MM.1S (cell line): Measurements from ENCODE around the gene CPS1.

Source experiments
- DNase-seq: peaks from one replicate; pipeline ENCODE4 v3.0.0-alpha.2; 2015
- H2AFZ ChIP-seq: fragments of 300-600 bp; sonication (generic); 2 replicates; pipeline ENCODE4 v1.6.0; 2016; ENCODE audit warnings: antibody characterized with exemption, low read length
- H3F3A ChIP-seq: fragments of 300-600 bp; sonication (generic); 2 replicates; pipeline ENCODE4 v1.6.1; 2016; ENCODE audit warnings: mild to moderate bottlenecking, antibody characterized with exemption, low read length, moderate library complexity, mixed read lengths; ENCODE audit not compliant: insufficient read depth
- H3K27ac ChIP-seq: fragments of 300-600 bp; sonication (generic); 2 replicates; pipeline ENCODE4 v1.5.1; 2016; ENCODE audit warnings: mild to moderate bottlenecking, low read length
- H3K27me3 ChIP-seq: fragments of 300-600 bp; sonication (generic); replicated peaks from 2 replicates; pipeline ENCODE4 v1.6.0; 2016; ENCODE audit warnings: low read length; ENCODE audit not compliant: insufficient read depth
- H3K36me3 ChIP-seq: fragments of 300-600 bp; sonication (generic); replicated peaks from 2 replicates; pipeline ENCODE4 v1.6.1; 2016; ENCODE audit warnings: mild to moderate bottlenecking, low read length, mixed read lengths; ENCODE audit not compliant: insufficient read depth
- H3K4me1 ChIP-seq: fragments of 300-600 bp; sonication (generic); 2 replicates; pipeline ENCODE4 v1.6.1; 2016; ENCODE audit warnings: low read length, mixed read lengths
- H3K4me2 ChIP-seq: fragments of 300-600 bp; sonication (generic); 2 replicates; pipeline ENCODE4 v1.6.0; 2016; ENCODE audit warnings: low read depth, low read length
- H3K4me3 ChIP-seq: fragments of 300-600 bp; sonication (generic); 2 replicates; pipeline ENCODE4 v1.5.1; 2016; ENCODE audit warnings: low read length, mixed read lengths
- H3K79me2 ChIP-seq: fragments of 300-600 bp; sonication (generic); 2 replicates; pipeline ENCODE4 v1.6.1; 2016; ENCODE audit warnings: mixed run types, low read length, mixed read lengths
- H3K9ac ChIP-seq: fragments of 300-600 bp; sonication (generic); 2 replicates; pipeline ENCODE4 v1.6.1; 2016; ENCODE audit warnings: low read length, mixed read lengths
- H3K9me2 ChIP-seq: fragments of 300-600 bp; sonication (generic); replicated peaks from 2 replicates; pipeline ENCODE4 v1.6.1; 2016; ENCODE audit warnings: mild to moderate bottlenecking, low read length, mixed read lengths; ENCODE audit not compliant: insufficient read depth
- H3K9me3 ChIP-seq: fragments of 300-600 bp; sonication (generic); replicated peaks from 2 replicates; pipeline ENCODE4 v1.6.1; 2016; ENCODE audit warnings: mild to moderate bottlenecking, low read length, mixed read lengths; ENCODE audit not compliant: insufficient read depth
- H4K20me1 ChIP-seq: fragments of 300-600 bp; sonication (generic); 2 replicates; pipeline ENCODE4 v1.6.1; 2016; ENCODE audit warnings: mild to moderate bottlenecking, low read length, moderate library complexity, mixed read lengths; ENCODE audit not compliant: insufficient read depth
- EZH2 ChIP-seq: fragments of 300-600 bp; sonication (generic); optimal IDR thresholded peaks from 2 replicates; pipeline ENCODE3; 2017; ENCODE audit warnings: low read depth, mild to moderate bottlenecking, antibody characterized with exemption, low read length, mixed read lengths
- EZH2phosphoT487 ChIP-seq: fragments of 300-600 bp; sonication (generic); IDR thresholded peaks from 2 replicates; pipeline ENCODE4 v1.6.1; 2018; ENCODE audit warnings: antibody characterized with exemption, low read length
- TF ChIP-seq, protein P1 (sequence below): fragments of 300-600 bp; sonication (generic); IDR thresholded peaks from 2 replicates; pipeline ENCODE4 v1.5.1; 2016; ENCODE audit warnings: antibody characterized with exemption, low read length, mixed read lengths

CPS1 gene

GRCh38 chr2:210681491-210681890, 125.1 kb downstream of the CPS1 start:
- DNase-seq = no peak
- Histone ChIP-seq H3K4me3 (no peak overlapping the region), H3K9me2 (no peaks in the 10 kb centered on the region), H2AFZ (no peak overlapping the region), H3K4me2 (no peak overlapping the region), H3K27ac (no peak overlapping the region), H3K9ac (no peak overlapping the region), H3K36me3 (no peaks in the 10 kb centered on the region), H3K27me3 (no peaks in the 10 kb centered on the region), H3K4me1 (no peaks in the 10 kb centered on the region), H3K9me3 (no peaks in the 10 kb centered on the region), H3K79me2 (no peaks in the 10 kb centered on the region), H4K20me1 (no peaks in the 10 kb centered on the region), H3F3A (no peaks in the 10 kb centered on the region)
- no peak for TF ChIP-seq EZH2phosphoT487
- no peak for TF ChIP-seq EZH2
- TF ChIP-seq, protein P1, sequence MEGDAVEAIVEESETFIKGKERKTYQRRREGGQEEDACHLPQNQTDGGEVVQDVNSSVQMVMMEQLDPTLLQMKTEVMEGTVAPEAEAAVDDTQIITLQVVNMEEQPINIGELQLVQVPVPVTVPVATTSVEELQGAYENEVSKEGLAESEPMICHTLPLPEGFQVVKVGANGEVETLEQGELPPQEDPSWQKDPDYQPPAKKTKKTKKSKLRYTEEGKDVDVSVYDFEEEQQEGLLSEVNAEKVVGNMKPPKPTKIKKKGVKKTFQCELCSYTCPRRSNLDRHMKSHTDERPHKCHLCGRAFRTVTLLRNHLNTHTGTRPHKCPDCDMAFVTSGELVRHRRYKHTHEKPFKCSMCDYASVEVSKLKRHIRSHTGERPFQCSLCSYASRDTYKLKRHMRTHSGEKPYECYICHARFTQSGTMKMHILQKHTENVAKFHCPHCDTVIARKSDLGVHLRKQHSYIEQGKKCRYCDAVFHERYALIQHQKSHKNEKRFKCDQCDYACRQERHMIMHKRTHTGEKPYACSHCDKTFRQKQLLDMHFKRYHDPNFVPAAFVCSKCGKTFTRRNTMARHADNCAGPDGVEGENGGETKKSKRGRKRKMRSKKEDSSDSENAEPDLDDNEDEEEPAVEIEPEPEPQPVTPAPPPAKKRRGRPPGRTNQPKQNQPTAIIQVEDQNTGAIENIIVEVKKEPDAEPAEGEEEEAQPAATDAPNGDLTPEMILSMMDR = no peak

- Histone ChIP-seq H3K4me2 (no peak overlapping the region), H3F3A (no peaks in the 10 kb centered on the region), H3K79me2 (no peaks in the 10 kb centered on the region), H3K9me2 (no peaks in the 10 kb centered on the region), H3K27me3 (no peaks in the 10 kb centered on the region), H4K20me1 (no peaks in the 10 kb centered on the region), H3K9me3 (no peaks in the 10 kb centered on the region), H3K9ac (no peak overlapping the region), H3K4me1 (no peaks in the 10 kb centered on the region), H3K36me3 (no peaks in the 10 kb centered on the region), H3K27ac (no peak overlapping the region), H2AFZ (no peak overlapping the region), H3K4me3 (no peak overlapping the region)
- TF ChIP-seq EZH2phosphoT487 = no peak
- TF ChIP-seq EZH2 = no peak
- DNase-seq = no peak
Measured at GRCh38 chr2:210686401-210686800, 130.0 kb downstream of the CPS1 start.

DNA sequence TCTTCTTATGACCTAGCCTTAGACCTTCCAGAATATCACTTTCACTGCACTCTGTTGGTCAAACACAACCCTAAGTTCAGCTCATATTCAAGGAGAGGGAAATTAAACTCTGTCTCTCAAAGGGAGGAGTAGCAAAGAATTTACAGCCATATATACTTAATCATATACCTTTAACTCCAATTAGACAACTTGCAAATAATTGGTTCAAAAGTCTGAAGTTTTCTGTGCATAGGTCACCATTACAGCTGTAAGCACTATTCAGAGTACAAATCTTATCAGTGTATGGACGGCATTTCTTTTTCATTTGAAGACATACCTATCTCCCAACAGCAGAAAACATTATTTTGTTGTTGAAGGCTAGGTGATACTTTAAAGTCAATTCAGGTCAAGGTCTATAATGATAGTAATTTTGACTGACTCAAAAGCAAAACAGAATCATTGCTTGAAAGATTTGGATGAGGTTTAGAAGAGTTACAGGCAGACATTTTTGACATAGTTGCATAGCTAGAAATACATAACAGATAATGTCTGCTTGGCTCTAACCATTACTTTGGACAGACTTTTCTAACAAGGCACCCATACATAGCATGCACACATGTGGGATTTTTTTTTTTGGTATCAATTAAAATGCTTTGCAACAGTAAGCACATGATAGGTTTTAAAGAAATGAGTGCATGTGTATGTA, 131.5 kb downstream of the CPS1 start:
- no peaks in the 10 kb centered on the region for H3F3A ChIP-seq
- H2AFZ ChIP-seq = no peak overlapping the region
- no peaks in the 10 kb centered on the region for H3K9me2 ChIP-seq
- no peaks in the 10 kb centered on the region for H4K20me1 ChIP-seq
- H3K9ac ChIP-seq = no peak overlapping the region
- no peaks in the 10 kb centered on the region for H3K36me3 ChIP-seq
- TF ChIP-seq EZH2 = no peak
- no peak for TF ChIP-seq EZH2phosphoT487
- TF ChIP-seq, protein P1 = no peak
- no peak overlapping the region for H3K4me2 ChIP-seq
- no peaks in the 10 kb centered on the region for H3K79me2 ChIP-seq
- no peaks in the 10 kb centered on the region for H3K9me3 ChIP-seq
- no peak overlapping the region for H3K27ac ChIP-seq
- no peaks in the 10 kb centered on the region for H3K4me1 ChIP-seq
- no peak overlapping the region for H3K4me3 ChIP-seq
- H3K27me3 ChIP-seq = no peaks in the 10 kb centered on the region
- DNase-seq = no peak

DNA sequence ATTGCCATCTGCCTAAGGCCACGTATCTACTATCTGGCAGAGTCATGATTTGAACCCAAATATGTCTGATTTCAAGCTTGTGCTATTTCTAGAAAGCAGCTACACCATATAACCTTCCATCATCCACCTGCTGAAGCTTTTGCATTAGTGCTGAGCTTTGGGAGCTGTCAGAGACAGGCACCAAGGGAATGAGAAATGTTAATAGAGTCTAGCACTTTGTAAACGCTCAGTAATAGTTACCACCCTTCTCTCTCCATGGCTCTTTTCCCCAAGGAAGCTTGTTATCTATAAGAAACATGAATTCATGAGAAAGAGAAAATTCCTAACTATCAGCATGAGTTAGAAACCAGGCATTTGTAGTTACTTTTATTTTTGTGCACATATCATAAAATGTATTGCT, 151.5 kb downstream of the CPS1 start:
- H3K9me2 ChIP-seq = no peaks in the 10 kb centered on the region
- TF ChIP-seq, protein P1 = no peak
- TF ChIP-seq EZH2phosphoT487 (no peak), EZH2 (no peak)
- H2AFZ ChIP-seq = no peak overlapping the region
- H4K20me1 ChIP-seq = no peaks in the 10 kb centered on the region
- no peaks in the 10 kb centered on the region for H3K27me3 ChIP-seq
- H3K36me3 ChIP-seq = no peaks in the 10 kb centered on the region
- no peaks in the 10 kb centered on the region for H3K9me3 ChIP-seq
- no peak for DNase-seq
- H3F3A ChIP-seq = no peaks in the 10 kb centered on the region
- H3K27ac ChIP-seq = no peak overlapping the region
- H3K79me2 ChIP-seq = no peaks in the 10 kb centered on the region
- H3K4me2 ChIP-seq = no peak overlapping the region
- H3K4me3 ChIP-seq = no peak overlapping the region
- H3K9ac ChIP-seq = no peak overlapping the region
- H3K4me1 ChIP-seq = no peaks in the 10 kb centered on the region
